SK-N-SH treated with all-trans-retinoic acid at 6 μM for 48 hours (cell line): ENCODE data around the gene MATK.

ENCODE experiments used
- ATAC-seq: fragments of 200-7000 bp; cut with Tn5 transposase; 3 replicates; pipeline ENCODE4 v1.9.1; 2020; ENCODE audit warnings: mild to moderate bottlenecking, moderate library complexity
- ARNTL ChIP-seq: fragments of 450-650 bp; formaldehyde crosslinking; IDR thresholded peaks from 2 replicates; pipeline ENCODE4 v1.5.0; 2020; ENCODE audit warnings: low read depth, mild to moderate bottlenecking, moderate library complexity, borderline replicate concordance
- CSDC2 ChIP-seq: fragments of 250-450 bp; sonication (Bioruptor Pico); IDR thresholded peaks from 2 replicates; pipeline ENCODE4 v1.5.0; 2020; ENCODE audit warnings: mild to moderate bottlenecking, moderate library complexity
- ESRRG ChIP-seq: fragments of 250-450 bp; sonication (Bioruptor Pico); IDR thresholded peaks from 2 replicates; pipeline ENCODE4 v1.6.1; 2021; ENCODE audit warnings: mild to moderate bottlenecking
- ISL1 ChIP-seq: fragments of 250-450 bp; sonication (Bioruptor Pico); IDR thresholded peaks from 2 replicates; pipeline ENCODE4 v2.1.2; 2022; ENCODE audit warnings: mild to moderate bottlenecking, moderate library complexity
- OSR1 ChIP-seq: fragments of 250-450 bp; sonication (Bioruptor Pico); IDR thresholded peaks from 2 replicates; pipeline ENCODE4 v1.8.0; 2022; ENCODE audit warnings: moderate library complexity, mild to moderate bottlenecking, inconsistent platforms
- PPARA ChIP-seq: fragments of 250-450 bp; sonication (Bioruptor Pico); IDR thresholded peaks from 2 replicates; pipeline ENCODE4 v1.5.0; 2020; ENCODE audit warnings: mild to moderate bottlenecking, borderline replicate concordance
- RARB ChIP-seq: fragments of 250-450 bp; sonication (Bioruptor Pico); IDR thresholded peaks from 2 replicates; pipeline ENCODE4 v1.8.0; 2021; ENCODE audit warnings: mild to moderate bottlenecking, moderate library complexity
- SNAI2 ChIP-seq: fragments of 250-450 bp; sonication (Bioruptor Pico); IDR thresholded peaks from 2 replicates; pipeline ENCODE4 v1.5.0; 2020; ENCODE audit warnings: mild to moderate bottlenecking, moderate library complexity
- TCF4 ChIP-seq: fragments of 250-450 bp; sonication (Bioruptor Pico); IDR thresholded peaks from 2 replicates; pipeline ENCODE4 v1.8.0; 2021; ENCODE audit warnings: mild to moderate bottlenecking, moderate library complexity, borderline replicate concordance
- TOX ChIP-seq: fragments of 250-450 bp; sonication (Bioruptor Pico); IDR thresholded peaks from 2 replicates; pipeline ENCODE4 v1.8.0; 2021; ENCODE audit warnings: mild to moderate bottlenecking, moderate library complexity, borderline replicate concordance
- ZC3H10 ChIP-seq: fragments of 250-450 bp; sonication (Bioruptor Pico); IDR thresholded peaks from 2 replicates; pipeline ENCODE4 v1.5.1; 2021; ENCODE audit warnings: mild to moderate bottlenecking, moderate library complexity
- ZFP3 ChIP-seq: fragments of 250-450 bp; sonication (Bioruptor Pico); IDR thresholded peaks from 2 replicates; pipeline ENCODE4 v1.5.0; 2020; ENCODE audit warnings: mild to moderate bottlenecking, moderate library complexity
- ZFP30 ChIP-seq: fragments of 450-650 bp; formaldehyde crosslinking; IDR thresholded peaks from 2 replicates; pipeline ENCODE4 v1.5.0; 2022; ENCODE audit warnings: mild to moderate bottlenecking, moderate library complexity
- ZNF565 ChIP-seq: fragments of 450-650 bp; formaldehyde crosslinking; conservative IDR thresholded peaks from 2 replicates; pipeline ENCODE4 v1.5.0; 2020; ENCODE audit warnings: low read depth, mild to moderate bottlenecking, moderate library complexity
- ZNF70 ChIP-seq: fragments of 450-650 bp; formaldehyde crosslinking; IDR thresholded peaks from 2 replicates; pipeline ENCODE4 v1.5.0; 2020; ENCODE audit warnings: mild to moderate bottlenecking, moderate library complexity
- TF ChIP-seq, protein P1 (sequence below): fragments of 250-450 bp; sonication (Bioruptor Pico); IDR thresholded peaks from 2 replicates; pipeline ENCODE4 v1.8.0; 2021; ENCODE audit warnings: low read depth, mild to moderate bottlenecking, moderate library complexity, borderline replicate concordance
- TF ChIP-seq, protein P2 (sequence below): fragments of 250-450 bp; sonication (Bioruptor Pico); IDR thresholded peaks from 2 replicates; pipeline ENCODE4 v1.5.0; 2020; ENCODE audit warnings: mild to moderate bottlenecking, moderate library complexity
- TF ChIP-seq, protein P3 (sequence below): fragments of 250-450 bp; sonication (Bioruptor Pico); IDR thresholded peaks from 2 replicates; pipeline ENCODE4 v1.5.1; 2021; ENCODE audit warnings: mild to moderate bottlenecking, moderate library complexity
- TF ChIP-seq, protein P4 (sequence below): fragments of 250-450 bp; sonication (Bioruptor Pico); IDR thresholded peaks from 2 replicates; pipeline ENCODE4 v1.5.1; 2020; ENCODE audit warnings: low read depth, mild to moderate bottlenecking, moderate library complexity
- TF ChIP-seq, protein P5 (sequence below): fragments of 250-450 bp; sonication (Bioruptor Pico); IDR thresholded peaks from 2 replicates; pipeline ENCODE4 v1.8.0; 2020; ENCODE audit warnings: mild to moderate bottlenecking, moderate library complexity, borderline replicate concordance

Gene MATK

DNA sequence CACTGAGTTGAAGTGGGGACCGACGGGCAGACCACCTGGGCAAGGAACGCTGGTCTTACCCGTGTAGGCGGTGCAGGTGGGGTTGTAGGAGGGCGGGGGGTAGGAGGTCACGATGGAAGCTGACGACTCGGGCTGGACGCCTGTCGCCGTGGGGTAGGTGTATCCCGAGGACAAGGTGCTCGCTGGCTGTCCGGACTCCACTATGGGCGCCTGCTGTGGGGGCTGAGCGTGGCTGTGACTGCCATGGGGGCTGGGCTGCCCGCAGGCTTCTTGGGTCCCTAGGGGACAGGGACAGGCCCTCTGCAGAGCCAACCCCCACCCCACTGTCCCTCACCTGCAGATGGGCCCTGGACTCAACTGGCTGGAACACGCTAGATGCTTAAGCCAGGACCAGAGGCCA, 45.4 kb upstream of the MATK start (continued):
- TF ChIP-seq, protein P1, sequence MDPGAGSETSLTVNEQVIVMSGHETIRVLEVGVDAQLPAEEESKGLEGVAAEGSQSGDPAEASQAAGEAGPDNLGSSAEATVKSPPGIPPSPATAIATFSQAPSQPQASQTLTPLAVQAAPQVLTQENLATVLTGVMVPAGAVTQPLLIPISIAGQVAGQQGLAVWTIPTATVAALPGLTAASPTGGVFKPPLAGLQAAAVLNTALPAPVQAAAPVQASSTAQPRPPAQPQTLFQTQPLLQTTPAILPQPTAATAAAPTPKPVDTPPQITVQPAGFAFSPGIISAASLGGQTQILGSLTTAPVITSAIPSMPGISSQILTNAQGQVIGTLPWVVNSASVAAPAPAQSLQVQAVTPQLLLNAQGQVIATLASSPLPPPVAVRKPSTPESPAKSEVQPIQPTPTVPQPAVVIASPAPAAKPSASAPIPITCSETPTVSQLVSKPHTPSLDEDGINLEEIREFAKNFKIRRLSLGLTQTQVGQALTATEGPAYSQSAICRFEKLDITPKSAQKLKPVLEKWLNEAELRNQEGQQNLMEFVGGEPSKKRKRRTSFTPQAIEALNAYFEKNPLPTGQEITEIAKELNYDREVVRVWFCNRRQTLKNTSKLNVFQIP (CRISPR knock-in tag): no peak

DNA sequence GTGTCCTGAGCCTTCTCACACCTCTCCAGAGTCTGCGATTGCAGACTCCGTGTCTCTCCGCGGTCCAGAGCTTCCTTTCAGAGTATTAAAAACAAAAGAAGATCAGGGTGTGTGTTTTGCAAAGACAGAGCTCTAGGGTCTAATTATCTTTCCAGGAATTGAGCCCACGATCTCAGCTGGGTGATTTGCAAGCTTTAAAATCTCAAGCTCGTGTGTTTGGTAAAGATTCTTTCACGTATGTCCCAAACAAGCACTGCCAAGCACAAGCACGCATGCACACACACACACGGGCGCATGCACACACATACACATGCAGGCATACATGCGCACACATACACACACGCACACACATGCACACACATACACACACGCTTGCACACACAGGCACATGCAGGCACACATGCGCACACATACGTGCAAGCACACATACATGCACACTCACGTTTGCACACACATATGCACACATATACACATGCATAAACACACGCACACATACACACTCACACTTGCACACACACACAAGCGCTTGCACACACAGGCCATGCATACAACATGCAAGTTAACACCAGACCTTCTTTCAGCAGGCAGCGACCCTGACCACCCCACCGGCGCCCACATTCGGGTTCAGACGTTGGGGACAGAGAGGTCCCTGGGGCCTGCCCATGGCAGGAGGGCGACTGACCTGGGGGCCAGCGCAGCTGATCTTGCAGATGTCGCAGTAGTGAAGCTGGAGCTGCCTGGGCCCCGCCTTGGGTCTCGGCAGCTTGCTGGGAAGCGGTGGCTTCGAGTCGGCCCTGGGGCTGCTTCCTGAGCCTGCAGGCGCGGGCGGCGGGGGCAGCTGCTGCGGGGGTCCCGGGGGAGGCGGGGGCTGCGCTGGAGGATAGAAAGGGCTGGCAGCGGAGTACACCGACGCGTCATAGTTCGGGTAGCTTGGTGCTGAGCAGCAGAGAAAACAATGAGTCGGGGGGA, 44.7 kb upstream of the MATK start:
- no peak for ATAC-seq
- TF ChIP-seq TCF4 (CRISPR knock-in tag): no peak
- TF ChIP-seq, protein P2, sequence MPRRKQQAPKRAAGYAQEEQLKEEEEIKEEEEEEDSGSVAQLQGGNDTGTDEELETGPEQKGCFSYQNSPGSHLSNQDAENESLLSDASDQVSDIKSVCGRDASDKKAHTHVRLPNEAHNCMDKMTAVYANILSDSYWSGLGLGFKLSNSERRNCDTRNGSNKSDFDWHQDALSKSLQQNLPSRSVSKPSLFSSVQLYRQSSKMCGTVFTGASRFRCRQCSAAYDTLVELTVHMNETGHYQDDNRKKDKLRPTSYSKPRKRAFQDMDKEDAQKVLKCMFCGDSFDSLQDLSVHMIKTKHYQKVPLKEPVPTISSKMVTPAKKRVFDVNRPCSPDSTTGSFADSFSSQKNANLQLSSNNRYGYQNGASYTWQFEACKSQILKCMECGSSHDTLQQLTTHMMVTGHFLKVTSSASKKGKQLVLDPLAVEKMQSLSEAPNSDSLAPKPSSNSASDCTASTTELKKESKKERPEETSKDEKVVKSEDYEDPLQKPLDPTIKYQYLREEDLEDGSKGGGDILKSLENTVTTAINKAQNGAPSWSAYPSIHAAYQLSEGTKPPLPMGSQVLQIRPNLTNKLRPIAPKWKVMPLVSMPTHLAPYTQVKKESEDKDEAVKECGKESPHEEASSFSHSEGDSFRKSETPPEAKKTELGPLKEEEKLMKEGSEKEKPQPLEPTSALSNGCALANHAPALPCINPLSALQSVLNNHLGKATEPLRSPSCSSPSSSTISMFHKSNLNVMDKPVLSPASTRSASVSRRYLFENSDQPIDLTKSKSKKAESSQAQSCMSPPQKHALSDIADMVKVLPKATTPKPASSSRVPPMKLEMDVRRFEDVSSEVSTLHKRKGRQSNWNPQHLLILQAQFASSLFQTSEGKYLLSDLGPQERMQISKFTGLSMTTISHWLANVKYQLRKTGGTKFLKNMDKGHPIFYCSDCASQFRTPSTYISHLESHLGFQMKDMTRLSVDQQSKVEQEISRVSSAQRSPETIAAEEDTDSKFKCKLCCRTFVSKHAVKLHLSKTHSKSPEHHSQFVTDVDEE (CRISPR knock-in tag): no peak
- no peak for TF ChIP-seq ARNTL (CRISPR knock-in tag)
- TF ChIP-seq TOX (CRISPR knock-in tag): no peak
- TF ChIP-seq, protein P3, sequence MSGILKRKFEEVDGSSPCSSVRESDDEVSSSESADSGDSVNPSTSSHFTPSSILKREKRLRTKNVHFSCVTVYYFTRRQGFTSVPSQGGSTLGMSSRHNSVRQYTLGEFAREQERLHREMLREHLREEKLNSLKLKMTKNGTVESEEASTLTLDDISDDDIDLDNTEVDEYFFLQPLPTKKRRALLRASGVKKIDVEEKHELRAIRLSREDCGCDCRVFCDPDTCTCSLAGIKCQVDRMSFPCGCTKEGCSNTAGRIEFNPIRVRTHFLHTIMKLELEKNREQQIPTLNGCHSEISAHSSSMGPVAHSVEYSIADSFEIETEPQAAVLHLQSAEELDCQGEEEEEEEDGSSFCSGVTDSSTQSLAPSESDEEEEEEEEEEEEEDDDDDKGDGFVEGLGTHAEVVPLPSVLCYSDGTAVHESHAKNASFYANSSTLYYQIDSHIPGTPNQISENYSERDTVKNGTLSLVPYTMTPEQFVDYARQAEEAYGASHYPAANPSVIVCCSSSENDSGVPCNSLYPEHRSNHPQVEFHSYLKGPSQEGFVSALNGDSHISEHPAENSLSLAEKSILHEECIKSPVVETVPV: no peak
- TF ChIP-seq OSR1: no peak
- no peak for TF ChIP-seq SNAI2 (CRISPR knock-in tag)
- no peak for TF ChIP-seq ZNF70 (CRISPR knock-in tag)
- TF ChIP-seq, protein P4, sequence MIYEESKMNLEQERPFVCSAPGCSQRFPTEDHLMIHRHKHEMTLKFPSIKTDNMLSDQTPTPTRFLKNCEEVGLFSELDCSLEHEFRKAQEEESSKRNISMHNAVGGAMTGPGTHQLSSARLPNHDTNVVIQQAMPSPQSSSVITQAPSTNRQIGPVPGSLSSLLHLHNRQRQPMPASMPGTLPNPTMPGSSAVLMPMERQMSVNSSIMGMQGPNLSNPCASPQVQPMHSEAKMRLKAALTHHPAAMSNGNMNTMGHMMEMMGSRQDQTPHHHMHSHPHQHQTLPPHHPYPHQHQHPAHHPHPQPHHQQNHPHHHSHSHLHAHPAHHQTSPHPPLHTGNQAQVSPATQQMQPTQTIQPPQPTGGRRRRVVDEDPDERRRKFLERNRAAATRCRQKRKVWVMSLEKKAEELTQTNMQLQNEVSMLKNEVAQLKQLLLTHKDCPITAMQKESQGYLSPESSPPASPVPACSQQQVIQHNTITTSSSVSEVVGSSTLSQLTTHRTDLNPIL (CRISPR knock-in tag): no peak
- TF ChIP-seq ZFP3: no peak
- TF ChIP-seq ZFP30: no peak
- TF ChIP-seq, protein P1 (CRISPR knock-in tag): no peak
- TF ChIP-seq RARB (CRISPR knock-in tag): no peak
- TF ChIP-seq CSDC2: no peak
- TF ChIP-seq ESRRG (CRISPR knock-in tag): no peak
- no peak for TF ChIP-seq ISL1 (CRISPR knock-in tag)

DNA sequence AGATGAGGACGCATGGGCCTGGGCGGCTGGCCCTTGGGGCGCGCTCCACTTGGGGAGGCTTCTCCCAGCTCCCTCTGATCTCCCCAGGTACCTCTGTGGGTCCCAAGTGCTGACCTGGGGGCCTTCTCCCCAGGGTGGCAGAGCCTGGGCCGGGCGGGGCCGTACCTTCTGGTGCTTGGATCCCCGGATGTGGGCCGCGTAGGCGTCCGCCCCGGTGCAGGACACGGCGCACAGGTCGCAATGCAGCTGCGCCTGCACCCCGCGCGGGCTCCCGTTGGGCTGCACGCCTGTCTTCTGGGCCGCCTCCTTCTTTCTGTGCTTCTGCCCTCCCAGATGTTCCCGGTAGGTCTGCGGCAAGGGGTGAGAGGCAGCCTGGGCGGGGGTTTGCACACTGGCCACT, 41.1 kb upstream of the MATK start:
- TF ChIP-seq PPARA (CRISPR knock-in tag) (no peak), ESRRG (CRISPR knock-in tag) (no peak), ZFP3 (no peak), ZNF565 (no peak), SNAI2 (CRISPR knock-in tag) (no peak), RARB (CRISPR knock-in tag) (no peak), CSDC2 (no peak), ZC3H10 (CRISPR knock-in tag) (no peak), ARNTL (CRISPR knock-in tag) (no peak)
- TF ChIP-seq, protein P5, sequence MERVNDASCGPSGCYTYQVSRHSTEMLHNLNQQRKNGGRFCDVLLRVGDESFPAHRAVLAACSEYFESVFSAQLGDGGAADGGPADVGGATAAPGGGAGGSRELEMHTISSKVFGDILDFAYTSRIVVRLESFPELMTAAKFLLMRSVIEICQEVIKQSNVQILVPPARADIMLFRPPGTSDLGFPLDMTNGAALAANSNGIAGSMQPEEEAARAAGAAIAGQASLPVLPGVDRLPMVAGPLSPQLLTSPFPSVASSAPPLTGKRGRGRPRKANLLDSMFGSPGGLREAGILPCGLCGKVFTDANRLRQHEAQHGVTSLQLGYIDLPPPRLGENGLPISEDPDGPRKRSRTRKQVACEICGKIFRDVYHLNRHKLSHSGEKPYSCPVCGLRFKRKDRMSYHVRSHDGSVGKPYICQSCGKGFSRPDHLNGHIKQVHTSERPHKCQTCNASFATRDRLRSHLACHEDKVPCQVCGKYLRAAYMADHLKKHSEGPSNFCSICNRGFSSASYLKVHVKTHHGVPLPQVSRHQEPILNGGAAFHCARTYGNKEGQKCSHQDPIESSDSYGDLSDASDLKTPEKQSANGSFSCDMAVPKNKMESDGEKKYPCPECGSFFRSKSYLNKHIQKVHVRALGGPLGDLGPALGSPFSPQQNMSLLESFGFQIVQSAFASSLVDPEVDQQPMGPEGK (CRISPR knock-in tag): no peak
- TF ChIP-seq, protein P3: no peak
- TF ChIP-seq, protein P4 (CRISPR knock-in tag): no peak

More for the DNA sequence above, 41.1 kb upstream of the MATK start:
- ATAC-seq: no peak
